Activated CD8-positive, alpha-beta memory T cell treated with anti-CD3 and anti-CD28 coated beads, Interleukin-2, amount 10 ng/mL, durations not matched to agents 7 days and 5 days (primary cell): ENCODE data around the gene UAP1L1. TPM values are rescaled to one million over a fixed set of nuclear protein-coding genes. Genes with fewer than 3 reads are reported as not detected.

Experiments used
- ATAC-seq: fragments of 150-1000 bp; cut with Tn5 transposase; one replicate; pipeline ENCODE4 v1.10.0; 2021; ENCODE audit warnings: moderate library complexity
- CTCF ChIA-PET: fragments of 350-600 bp; sonication (Branson Sonifier 250); formaldehyde crosslinking; loops from one replicate; lab custom pipeline; 2021; ENCODE audit warnings: antibody characterized with exemption; lab: Charles Lee
- DNase-seq: peaks from one replicate; pipeline ENCODE4 v3.0.0-alpha.2; 2020
- H3K27ac Mint-ChIP-seq: one replicate; pipeline ENCODE4 v1.8.0; 2021; ENCODE audit warnings: mild to moderate bottlenecking, mixed read lengths
- H3K27me3 Mint-ChIP-seq: one replicate; pipeline ENCODE4 v1.8.0; 2021; ENCODE audit warnings: mixed read lengths
- H3K36me3 Mint-ChIP-seq: one replicate; pipeline ENCODE4 v1.8.0; 2021; ENCODE audit warnings: mild to moderate bottlenecking, mixed read lengths
- H3K4me1 Mint-ChIP-seq: one replicate; pipeline ENCODE4 v1.8.0; 2021; ENCODE audit warnings: mixed read lengths
- H3K4me3 Mint-ChIP-seq: one replicate; pipeline ENCODE4 v1.8.0; 2021; ENCODE audit warnings: mild to moderate bottlenecking, moderate library complexity, mixed read lengths
- H3K9me3 Mint-ChIP-seq: one replicate; pipeline ENCODE4 v1.8.0; 2022; ENCODE audit warnings: low read depth, mixed read lengths
- total RNA-seq, 2 experiments: library from RNA; stranded (reverse); gene quantifications; one replicate each; pipeline ENCODE4 v1.2.3, GENCODE V29; 2021

UAP1L1 gene
- total RNA-seq, 2 experiments from 2014 or later: 32.6 to 35.3 TPM

GRCh38 chr9:137106662-137107250 lies 29.4 kb downstream of the UAP1L1 start:
- H3K36me3 Mint-ChIP-seq: peaks cover 12% of the 10 kb centered on the region
- no peak overlapping the region for H3K4me3 Mint-ChIP-seq
- no peaks in the 10 kb centered on the region for H3K27me3 Mint-ChIP-seq
- no peak overlapping the region for H3K27ac Mint-ChIP-seq
- no peak for DNase-seq
- H3K9me3 Mint-ChIP-seq: peaks cover 5% of the 10 kb centered on the region
- CTCF ChIA-PET: interaction anchor here (1.1 to 2.4 kb wide), 5 partner anchors 11 to 128 kb away, joined by 3 to 9 read pairs (median 5); partner anchors contain the start of gene SAPCD2
- no peak for ATAC-seq
- H3K4me1 Mint-ChIP-seq: no peaks in the 10 kb centered on the region

GRCh38 chr9:137107312-137107921 lies 30.1 kb downstream of the UAP1L1 start:
- Mint-ChIP-seq H3K27me3 (no peaks in the 10 kb centered on the region), H3K9me3 (peaks cover 5% of the 10 kb centered on the region), H3K4me3 (no peak overlapping the region), H3K27ac (no peak overlapping the region), H3K36me3 (peaks cover 12% of the 10 kb centered on the region), H3K4me1 (no peaks in the 10 kb centered on the region)
- CTCF ChIA-PET: interaction anchor here (1.1 to 2.4 kb wide), 5 partner anchors 11 to 128 kb away, joined by 3 to 9 read pairs (median 5); partner anchors contain the start of gene SAPCD2
- ATAC-seq (no peak), DNase-seq (no peak)

- Mint-ChIP-seq H3K4me3 (no peak overlapping the region), H3K36me3 (peaks cover 12% of the 10 kb centered on the region), H3K27ac (no peak overlapping the region), H3K9me3 (peaks cover 5% of the 10 kb centered on the region), H3K4me1 (peaks cover 2% of the 10 kb centered on the region), H3K27me3 (no peaks in the 10 kb centered on the region)
- ATAC-seq: no peak
- DNase-seq: no peak
- CTCF ChIA-PET: interaction anchor here (1.1 to 2.4 kb wide), 5 partner anchors 12 to 127 kb away, joined by 3 to 9 read pairs (median 5); partner anchors contain the start of gene SAPCD2
Observed at GRCh38 chr9:137107982-137108381, 30.7 kb downstream of the UAP1L1 start.

- no peak overlapping the region for H3K4me3 Mint-ChIP-seq
- H3K4me1 Mint-ChIP-seq: peaks cover 7% of the 10 kb centered on the region
- peaks cover 4% of the 10 kb centered on the region for H3K9me3 Mint-ChIP-seq
- H3K27me3 Mint-ChIP-seq: no peaks in the 10 kb centered on the region
- peaks cover 12% of the 10 kb centered on the region for H3K36me3 Mint-ChIP-seq
- CTCF ChIA-PET: interaction anchor here (1.1 to 1.6 kb wide), 2 partner anchors 41 to 126 kb away, joined by 3 to 4 read pairs; no protein-coding TSS in a partner anchor
- H3K27ac Mint-ChIP-seq: no peak overlapping the region
- ATAC-seq (no peak), DNase-seq (no peak)
Observed at GRCh38 chr9:137108608-137109249, 31.4 kb downstream of the UAP1L1 start.

GRCh38 chr9:137109250-137110146 lies 32.2 kb downstream of the UAP1L1 start:
- ATAC-seq (no peak), DNase-seq (no peak)
- peaks cover 7% of the 10 kb centered on the region for H3K4me1 Mint-ChIP-seq
- H3K9me3 Mint-ChIP-seq: no peaks in the 10 kb centered on the region
- CTCF ChIA-PET: interaction anchor here (1.1 kb wide), 1 partner anchor 42 kb away, joined by 3 read pairs; no protein-coding TSS in a partner anchor
- peaks cover 12% of the 10 kb centered on the region for H3K36me3 Mint-ChIP-seq
- no peak overlapping the region for H3K27ac Mint-ChIP-seq
- no peak overlapping the region for H3K4me3 Mint-ChIP-seq
- H3K27me3 Mint-ChIP-seq: no peaks in the 10 kb centered on the region

- H3K27ac Mint-ChIP-seq: no peak overlapping the region
- peaks cover 7% of the 10 kb centered on the region for H3K4me1 Mint-ChIP-seq
- H3K27me3 Mint-ChIP-seq: no peaks in the 10 kb centered on the region
- CTCF ChIA-PET: no interaction called here
- DNase-seq (no peak), ATAC-seq (no peak)
- H3K4me3 Mint-ChIP-seq: no peak overlapping the region
- H3K36me3 Mint-ChIP-seq: peaks cover 9% of the 10 kb centered on the region
- no peaks in the 10 kb centered on the region for H3K9me3 Mint-ChIP-seq
Observed at GRCh38 chr9:137110147-137110910, 33.0 kb downstream of the UAP1L1 start.

- peaks cover 5% of the 10 kb centered on the region for H3K36me3 Mint-ChIP-seq
- peaks cover 7% of the 10 kb centered on the region for H3K4me1 Mint-ChIP-seq
- no peaks in the 10 kb centered on the region for H3K9me3 Mint-ChIP-seq
- CTCF ChIA-PET: interaction anchor here (0.7 to 2.1 kb wide), 3 partner anchors 44 to 125 kb away, joined by 3 to 7 read pairs (median 5); partner anchors contain the start of gene RNF224
- H3K27ac Mint-ChIP-seq: no peak overlapping the region
- H3K4me3 Mint-ChIP-seq: no peak overlapping the region
- ATAC-seq (no peak), DNase-seq (no peak)
- no peaks in the 10 kb centered on the region for H3K27me3 Mint-ChIP-seq
Observed at GRCh38 chr9:137110911-137111787, 33.8 kb downstream of the UAP1L1 start.

- Mint-ChIP-seq H3K27me3 (no peaks in the 10 kb centered on the region), H3K9me3 (no peaks in the 10 kb centered on the region), H3K4me3 (no peak overlapping the region), H3K36me3 (peaks cover 5% of the 10 kb centered on the region), H3K27ac (no peak overlapping the region), H3K4me1 (peaks cover 7% of the 10 kb centered on the region)
- ATAC-seq (no peak), DNase-seq (no peak)
- CTCF ChIA-PET: interaction anchor here (0.6 to 2.1 kb wide), 4 partner anchors 43 to 125 kb away, joined by 3 to 7 read pairs (median 4); partner anchors contain the start of gene RNF224
Observed at GRCh38 chr9:137111788-137112563, 34.7 kb downstream of the UAP1L1 start.

- DNase-seq (no peak), ATAC-seq (no peak)
- Mint-ChIP-seq H3K36me3 (peaks cover 5% of the 10 kb centered on the region), H3K9me3 (no peaks in the 10 kb centered on the region), H3K4me3 (peak overlapping the region; percentile 66), H3K4me1 (peaks cover 7% of the 10 kb centered on the region), H3K27ac (no peak overlapping the region), H3K27me3 (no peaks in the 10 kb centered on the region)
- CTCF ChIA-PET: interaction anchor here (0.6 to 3.2 kb wide), 8 partner anchors 16 to 384 kb away, joined by 3 to 23 read pairs (median 6); partner anchors contain the start of genes RNF224 and TOR4A
Observed at GRCh38 chr9:137112564-137113384, 35.5 kb downstream of the UAP1L1 start.

GRCh38 chr9:137113385-137114159 lies 36.3 kb downstream of the UAP1L1 start:
- peaks cover 5% of the 10 kb centered on the region for H3K36me3 Mint-ChIP-seq
- DNase-seq: peak; percentile 59
- CTCF ChIA-PET: interaction anchor here (0.7 to 3.2 kb wide), 9 partner anchors 17 to 385 kb away, joined by 3 to 23 read pairs (median 6); partner anchors contain the start of genes MAN1B1, RNF224 and TOR4A
- ATAC-seq: peak; percentile 53
- H3K9me3 Mint-ChIP-seq: no peaks in the 10 kb centered on the region
- H3K27ac Mint-ChIP-seq: peak overlapping the region; percentile 52
- H3K27me3 Mint-ChIP-seq: no peaks in the 10 kb centered on the region
- peak overlapping the region; percentile 66 for H3K4me3 Mint-ChIP-seq
- H3K4me1 Mint-ChIP-seq: peaks cover 7% of the 10 kb centered on the region
